Left lung (tissue), 10 donors: ENCODE measurements around the gene YTHDF1. TPM values are rescaled to one million over a fixed set of nuclear protein-coding genes. Genes with fewer than 3 reads are reported as not detected.

Source experiments
- ATAC-seq: fragments of 200-7000 bp; cut with Tn5 transposase; one replicate; pipeline ENCODE4 v1.9.1; 2020; ENCODE audit warnings: moderate library complexity
- DNase-seq, 4 donors: peaks; one replicate each; pipeline ENCODE4 v3.0.0-alpha.2; 2013 to 2020
- H3K27ac ChIP-seq, 2 donors: fragments of 200-600 bp; sonication (generic) in 1 of 2; one replicate each; pipeline versions ENCODE4 v1.5.0 to v1.8.0; 2020 to 2021
- H3K27me3 ChIP-seq, 2 donors: fragments of 200-600 bp; sonication (generic) in 1 of 2; one replicate each; pipeline versions ENCODE4 v1.5.0 to v1.8.0; 2020 to 2021
- H3K36me3 ChIP-seq, 2 donors: fragments of 200-600 bp; sonication (generic) in 1 of 2; one replicate each; pipeline versions ENCODE4 v1.5.0 to v1.8.0; 2020 to 2021
- H3K4me1 ChIP-seq, 2 donors: fragments of 200-600 bp; one replicate each; pipeline ENCODE4 v1.8.0; 2021
- H3K4me3 ChIP-seq, 2 donors: fragments of 200-600 bp; sonication (generic) in 1 of 2; one replicate each; pipeline versions ENCODE4 v1.5.0 to v1.8.0; 2020 to 2021; ENCODE audit warnings: mild to moderate bottlenecking in 1 of 2
- H3K9me3 ChIP-seq, 2 donors: fragments of 200-600 bp; sonication (generic) in 1 of 2; one replicate each; pipeline versions ENCODE4 v1.5.0 to v1.8.0; 2020 to 2021
- intact Hi-C, 2 donors: fragments of 100-400 bp; cut with DNase I; formaldehyde crosslinking; loops; one replicate each; pipeline versions ENCODE4 v1.11.2 to v1.14.2; 2022
- polyA plus RNA-seq, 6 donors: library from polyadenylated mRNA; unstranded; fragments of 120-200 nt; gene quantifications; one replicate each; pipeline ENCODE4 v1.2.1, GENCODE V29; 2013; ENCODE audit not compliant: insufficient read length in 6 of 6
- total RNA-seq, 2 donors: library from RNA; stranded (reverse); fragmentation: NEBNext Ultra II Directional; extraction: Animal tissue kit (Norgen Biotek cat#: 25700); gene quantifications; one replicate each; pipeline ENCODE4 v1.2.1, GENCODE V29; 2021
- TF ChIP-seq, protein P1 (sequence below), 2 donors: fragments of 200-600 bp; sonication (generic) in 1 of 2; IDR thresholded peaks; one replicate each; pipeline versions ENCODE4 v1.5.0 to v1.8.0; 2021; ENCODE audit warnings: antibody characterized with exemption in 2 of 2
- donor health status: DM: no; HTN: yes; CAD: no.
- donor health status: DM: no; HTN: no; CAD: no.

Gene YTHDF1
- total and polyA plus RNA-seq, 8 donors, result 34.3 to 43.3 (median 36.5) TPM

DNA sequence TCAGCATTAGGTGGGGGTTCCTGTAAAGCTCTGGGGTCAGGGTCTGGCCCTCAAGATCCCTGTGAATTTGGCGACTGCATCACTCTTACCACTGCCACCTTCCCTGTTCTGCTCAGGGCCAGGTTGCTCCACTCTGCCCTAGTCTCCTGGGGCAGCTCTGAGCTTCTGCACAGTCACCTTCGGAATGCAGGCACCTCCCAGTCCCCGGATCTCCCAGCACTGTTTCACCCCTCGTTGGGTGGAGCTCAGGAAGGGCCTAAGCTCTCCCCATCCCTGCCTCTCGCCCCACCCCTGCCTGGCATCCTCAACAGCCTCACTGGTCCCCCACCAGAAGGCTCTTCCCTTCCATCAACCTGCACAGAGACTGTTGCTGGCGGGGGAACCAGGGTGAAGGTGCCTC is 46.2 kb downstream of the YTHDF1 start:
- no peak for ATAC-seq
- peak in 1 of 4 donors; percentile 30 for DNase-seq
- TF ChIP-seq, protein P1, sequence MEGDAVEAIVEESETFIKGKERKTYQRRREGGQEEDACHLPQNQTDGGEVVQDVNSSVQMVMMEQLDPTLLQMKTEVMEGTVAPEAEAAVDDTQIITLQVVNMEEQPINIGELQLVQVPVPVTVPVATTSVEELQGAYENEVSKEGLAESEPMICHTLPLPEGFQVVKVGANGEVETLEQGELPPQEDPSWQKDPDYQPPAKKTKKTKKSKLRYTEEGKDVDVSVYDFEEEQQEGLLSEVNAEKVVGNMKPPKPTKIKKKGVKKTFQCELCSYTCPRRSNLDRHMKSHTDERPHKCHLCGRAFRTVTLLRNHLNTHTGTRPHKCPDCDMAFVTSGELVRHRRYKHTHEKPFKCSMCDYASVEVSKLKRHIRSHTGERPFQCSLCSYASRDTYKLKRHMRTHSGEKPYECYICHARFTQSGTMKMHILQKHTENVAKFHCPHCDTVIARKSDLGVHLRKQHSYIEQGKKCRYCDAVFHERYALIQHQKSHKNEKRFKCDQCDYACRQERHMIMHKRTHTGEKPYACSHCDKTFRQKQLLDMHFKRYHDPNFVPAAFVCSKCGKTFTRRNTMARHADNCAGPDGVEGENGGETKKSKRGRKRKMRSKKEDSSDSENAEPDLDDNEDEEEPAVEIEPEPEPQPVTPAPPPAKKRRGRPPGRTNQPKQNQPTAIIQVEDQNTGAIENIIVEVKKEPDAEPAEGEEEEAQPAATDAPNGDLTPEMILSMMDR (IDR thresholded peaks at IDR 0.05), result no peak
- Histone ChIP-seq H3K4me3 (no peak overlapping the region), H3K36me3 (no peaks in the 10 kb centered on the region), H3K27ac (no peak overlapping the region), H3K4me1 (peaks cover 0 to 2% of the 10 kb centered on the region in 2 donors), H3K9me3 (no peaks in the 10 kb centered on the region), H3K27me3 (peaks cover 22 to 84% of the 10 kb centered on the region in 2 donors)
- intact Hi-C loops, result no loop called here

DNA sequence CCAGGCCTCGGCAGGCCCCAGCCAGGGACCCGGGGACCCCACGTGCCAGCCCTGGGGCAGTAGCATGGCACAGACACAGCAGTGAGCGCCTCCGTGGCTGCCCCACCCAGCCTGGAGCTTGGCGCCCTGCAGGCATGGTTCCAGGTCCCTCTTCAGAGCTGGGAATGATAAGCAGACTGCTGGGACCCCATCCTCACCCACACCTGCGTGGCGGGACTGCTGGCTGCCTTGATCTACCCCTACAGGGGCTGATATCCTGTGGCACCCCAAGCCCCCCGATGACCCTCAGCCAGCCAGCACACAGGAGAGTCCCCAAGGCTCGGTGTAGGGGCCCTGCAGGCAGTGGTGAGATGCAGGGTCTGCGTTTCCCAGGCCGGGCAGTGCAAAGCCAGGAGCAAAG is 47.1 kb downstream of the YTHDF1 start:
- no peaks in the 10 kb centered on the region for H3K4me1 ChIP-seq
- H3K9me3 ChIP-seq, result no peaks in the 10 kb centered on the region
- no peak overlapping the region for H3K4me3 ChIP-seq
- peaks cover 13 to 84% of the 10 kb centered on the region in 2 donors for H3K27me3 ChIP-seq
- TF ChIP-seq, protein P1 (IDR thresholded peaks at IDR 0.05), result no peak
- DNase-seq (peak in 1 of 4 donors; percentile 65), ATAC-seq (no peak)
- no peaks in the 10 kb centered on the region for H3K36me3 ChIP-seq
- intact Hi-C loops, result no loop called here
- no peak overlapping the region for H3K27ac ChIP-seq

DNA sequence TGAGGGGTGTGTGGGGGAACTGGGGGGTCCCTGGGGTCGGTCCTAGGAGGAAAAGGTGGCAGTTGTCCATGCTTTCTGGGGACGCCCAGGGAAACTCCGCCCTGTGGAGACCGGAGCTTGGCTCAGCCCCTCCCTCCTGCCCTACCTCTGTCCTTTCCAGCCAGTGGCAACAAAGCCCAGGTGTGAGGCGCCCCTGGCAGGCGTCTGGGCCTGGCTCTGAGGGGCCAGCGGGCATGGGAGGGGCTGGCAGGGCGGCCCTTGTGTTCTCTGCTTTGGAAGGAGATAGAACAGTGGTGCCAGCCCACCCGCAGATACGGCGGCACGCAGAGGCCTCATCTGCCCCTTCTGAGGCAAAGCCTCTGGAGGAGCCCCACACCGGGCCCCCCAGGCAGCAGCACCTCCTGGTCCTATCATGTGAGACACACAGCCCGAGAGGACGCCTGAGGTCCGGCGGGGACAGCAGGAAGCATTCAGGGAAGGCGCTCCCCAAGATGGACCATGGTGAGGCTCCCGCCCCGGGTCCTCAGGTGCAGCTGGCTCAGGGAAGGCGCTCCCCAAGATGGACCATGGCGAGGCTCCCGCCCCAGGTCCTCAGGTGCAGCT is 47.9 kb downstream of the YTHDF1 start:
- no peak overlapping the region for H3K4me3 ChIP-seq
- no peaks in the 10 kb centered on the region for H3K9me3 ChIP-seq
- TF ChIP-seq, protein P1 (IDR thresholded peaks at IDR 0.05), result no peak
- H3K27me3 ChIP-seq, result peaks cover 6 to 84% of the 10 kb centered on the region in 2 donors
- no peaks in the 10 kb centered on the region for H3K36me3 ChIP-seq
- H3K27ac ChIP-seq, result no peak overlapping the region
- no peak for ATAC-seq
- DNase-seq, result peak in 1 of 4 donors; percentile 68
- intact Hi-C loops, result no loop called here
- no peaks in the 10 kb centered on the region for H3K4me1 ChIP-seq

DNA sequence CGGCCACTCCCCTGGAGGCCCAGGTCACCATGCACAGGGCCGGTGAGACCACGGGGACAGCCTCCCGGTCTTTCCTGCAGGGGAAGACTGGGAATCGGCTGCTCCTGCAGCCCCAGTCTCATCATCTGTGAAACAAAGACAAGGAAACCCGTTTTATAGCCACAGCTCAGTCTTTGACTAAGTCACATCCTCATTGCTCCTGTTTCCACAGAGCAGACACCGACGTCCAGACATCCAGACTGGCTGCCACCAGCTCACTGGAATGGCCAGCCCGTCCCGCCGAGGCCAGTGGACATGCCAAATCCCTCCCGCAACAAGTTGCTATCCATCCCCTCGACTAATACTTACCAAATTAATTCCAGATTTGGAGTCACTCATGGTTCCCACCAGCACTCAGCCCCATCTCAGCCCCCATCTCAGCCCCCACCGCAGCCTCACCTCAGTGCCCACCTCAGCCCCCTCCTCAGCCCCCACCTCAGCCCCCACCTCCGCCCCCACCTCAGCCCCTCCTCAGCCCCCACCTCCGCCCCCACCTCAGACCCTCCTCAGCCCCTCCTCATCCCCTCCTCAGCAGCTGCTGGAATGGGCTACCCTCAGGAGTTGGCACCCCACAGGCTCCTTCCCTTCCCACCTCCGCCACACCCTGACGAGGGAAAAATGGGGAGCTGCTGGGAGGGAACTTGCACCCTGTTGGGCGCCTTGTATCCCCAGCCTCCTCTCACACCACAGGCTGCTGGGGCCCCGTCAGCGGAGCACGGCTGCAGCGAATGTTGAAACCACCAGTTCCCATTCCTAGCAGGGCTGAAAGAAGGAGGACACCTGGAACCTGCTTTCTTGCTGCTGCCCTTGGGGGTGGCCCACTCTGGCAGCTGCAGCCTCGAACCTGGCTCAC is 48.7 kb downstream of the YTHDF1 start:
- TF ChIP-seq, protein P1 (IDR thresholded peaks at IDR 0.05), result no peak
- Histone ChIP-seq H3K4me3 (no peak overlapping the region), H3K36me3 (no peaks in the 10 kb centered on the region), H3K4me1 (no peaks in the 10 kb centered on the region), H3K27ac (no peak overlapping the region), H3K27me3 (peaks cover 0 to 84% of the 10 kb centered on the region in 2 donors), H3K9me3 (no peaks in the 10 kb centered on the region)
- DNase-seq, result peak in 1 of 4 donors; percentile 31
- intact Hi-C loops, result no loop called here
- ATAC-seq, result no peak
